ENCODE results near the gene ARGLU1.

The ARGLU1 gene

DNA sequence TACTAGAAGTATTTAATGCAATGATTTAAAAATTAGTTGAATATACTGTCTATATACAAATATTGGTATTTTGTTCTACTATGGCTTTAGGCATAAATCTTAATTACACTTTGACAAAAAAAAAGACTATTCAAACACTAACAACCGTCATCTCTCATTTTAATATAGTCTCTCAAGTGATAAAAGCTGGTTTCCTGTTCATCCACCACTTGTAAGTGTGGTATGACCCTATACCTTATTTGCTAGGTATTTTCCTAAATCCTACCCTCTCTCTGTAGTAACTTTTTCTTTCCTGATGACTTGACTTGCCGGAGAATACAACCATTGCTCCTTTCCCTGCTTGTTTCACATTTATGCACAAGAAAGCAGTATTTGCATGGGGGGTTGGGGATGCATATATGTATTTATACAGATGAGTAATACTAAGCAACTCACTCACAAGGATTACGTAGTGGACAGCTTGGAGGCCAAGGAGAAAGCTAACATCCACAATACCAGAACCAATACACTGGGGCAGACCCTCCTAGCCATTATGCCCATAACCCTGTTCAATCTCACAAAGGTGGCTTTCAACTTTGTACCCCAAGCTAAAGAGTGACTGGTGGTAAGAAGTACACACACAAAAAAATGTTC lies 19.8 kb downstream of the ARGLU1 start:
- no peak for DNase-seq (ENCODE audit: low read depth in 3 of 3, low spot score in 1 of 3)

DNA sequence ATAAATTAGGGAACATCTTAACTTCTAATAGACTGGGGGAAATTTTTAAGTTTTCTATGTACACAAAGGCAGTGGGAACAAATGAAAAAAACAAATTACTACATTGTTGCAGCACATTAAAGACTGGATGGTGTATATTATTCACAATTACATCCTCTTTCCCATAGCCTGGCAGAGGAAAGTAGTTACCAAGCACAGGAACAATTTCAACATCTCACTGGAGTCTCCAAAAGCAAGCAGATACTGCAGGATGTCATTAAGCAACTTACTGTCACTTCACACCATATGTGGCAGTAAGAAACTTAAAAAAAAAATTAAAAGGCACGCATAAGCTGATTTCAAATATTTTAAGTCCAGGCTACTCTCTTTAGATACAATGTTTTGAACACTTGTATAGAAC lies 26.1 kb downstream of the ARGLU1 start:
- no peak for DNase-seq (ENCODE audit: low read depth in 3 of 3, low spot score in 1 of 3)

DNA sequence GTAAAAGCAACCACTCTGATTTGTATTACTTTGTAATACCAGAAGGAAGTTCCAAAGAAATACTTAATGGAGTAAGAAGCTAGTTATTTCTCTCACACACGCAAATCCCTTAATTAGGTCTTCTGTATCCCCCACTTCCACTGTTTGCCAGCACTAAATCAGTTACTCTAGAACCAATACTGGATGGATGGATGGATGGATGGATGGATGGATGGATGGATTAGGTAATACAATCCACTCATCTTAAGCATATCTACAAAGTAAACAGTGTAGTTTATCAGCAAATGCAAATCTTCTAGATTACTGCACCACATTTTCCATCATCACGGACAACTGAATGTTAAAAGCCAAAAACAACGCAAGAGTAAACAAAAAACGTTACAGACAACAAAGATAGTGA lies 27.3 kb downstream of the ARGLU1 start:
- no peak for DNase-seq (ENCODE audit: low read depth in 3 of 3, low spot score in 1 of 3)

DNA sequence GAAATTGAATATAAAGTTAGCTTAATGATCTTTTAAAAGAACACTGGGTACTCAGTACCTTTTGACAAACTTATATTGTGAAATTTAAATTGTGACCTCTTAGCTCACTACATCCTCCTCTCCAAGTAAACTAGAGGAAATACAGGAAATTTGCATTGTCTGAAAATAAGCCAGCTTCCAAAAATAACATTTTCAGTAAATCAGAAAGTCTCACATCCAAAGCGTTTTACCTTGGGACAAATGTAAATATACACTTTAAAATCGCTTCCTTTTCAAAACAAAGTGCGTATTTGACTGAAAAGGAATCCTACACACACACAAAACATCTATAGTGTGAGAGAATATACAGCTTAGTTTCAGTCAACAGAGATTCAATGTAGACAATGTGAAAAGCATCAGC lies 30.4 kb downstream of the ARGLU1 start:
- DNase-seq (ENCODE audit: low read depth in 3 of 3, low spot score in 1 of 3), result no peak

DNA sequence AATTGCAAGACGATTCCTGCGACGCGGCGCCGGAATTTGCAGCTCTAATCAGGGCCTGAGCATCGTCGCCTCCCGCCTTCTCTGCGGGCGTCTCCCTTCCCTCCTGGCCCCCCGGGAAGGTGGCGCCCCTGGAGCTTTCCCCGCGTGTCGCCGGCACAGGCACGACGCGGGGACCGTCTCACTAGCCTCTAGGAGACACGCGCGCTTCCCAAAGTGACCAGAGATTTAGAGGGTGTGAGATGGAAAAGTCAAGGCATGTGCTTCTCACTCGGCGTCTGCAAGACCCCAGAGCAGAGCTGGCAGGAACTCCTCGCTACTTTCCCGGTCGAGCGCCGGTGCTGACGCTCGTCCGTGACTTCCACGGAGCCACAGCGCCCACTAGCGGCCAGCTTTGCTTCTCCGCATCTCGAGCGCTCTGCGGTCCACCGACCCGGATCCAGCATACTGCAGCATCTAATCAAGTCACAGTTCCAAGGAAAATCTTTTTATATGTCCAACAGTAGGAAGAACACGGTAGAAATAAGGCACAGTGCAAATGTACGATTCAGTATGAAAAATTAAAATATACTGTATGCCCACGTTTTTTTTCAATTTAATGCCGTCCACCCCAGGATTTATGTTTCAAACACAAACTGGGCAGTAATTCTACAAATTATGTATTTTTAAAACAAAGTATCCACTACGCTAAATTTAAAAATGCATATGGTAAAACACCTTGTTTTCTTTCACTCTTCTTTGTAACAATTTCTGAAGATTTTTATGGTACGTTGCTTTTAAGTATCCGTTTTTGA lies 31.5 kb downstream of the ARGLU1 start:
- peak; percentile 58 to 91 (median 74) for DNase-seq (ENCODE audit: low read depth in 3 of 3, low spot score in 1 of 3)

DNA sequence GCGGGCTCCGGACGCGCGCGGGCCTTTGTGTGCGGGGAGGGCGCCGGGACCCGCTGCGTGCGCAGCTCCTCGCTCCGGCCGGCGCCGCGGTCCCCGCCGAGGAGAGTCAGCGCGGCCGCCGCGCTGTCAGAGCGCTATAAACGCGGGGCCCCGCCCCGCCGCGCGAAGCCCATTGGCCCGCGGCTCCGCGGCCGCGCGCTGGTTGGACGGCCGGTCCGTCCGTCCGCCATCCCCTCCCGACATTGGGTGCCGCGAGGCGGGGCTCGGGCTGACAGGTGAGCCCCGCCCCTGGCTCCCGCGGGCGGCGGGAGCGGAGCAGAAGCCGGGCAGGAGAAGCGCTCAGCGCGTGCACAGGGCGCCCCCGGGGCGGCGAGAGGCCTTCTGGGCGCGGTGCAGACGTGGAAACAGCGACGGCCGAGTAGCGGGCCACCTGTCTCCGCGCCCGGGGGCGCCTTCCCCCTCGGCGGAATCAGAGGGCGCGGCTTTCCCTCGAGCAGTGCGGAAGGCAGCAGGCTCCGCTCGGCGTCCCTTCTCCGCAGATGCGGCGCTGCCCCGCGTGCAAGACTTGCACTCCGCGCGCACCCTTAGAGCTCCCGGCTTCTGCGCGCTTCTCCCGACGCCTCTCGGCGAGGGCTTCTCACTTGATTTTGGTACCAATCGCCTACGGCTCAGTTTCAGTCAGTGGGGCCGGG lies 32.2 kb downstream of the ARGLU1 start, which contains the start of gene EFNB2:
Gene EFNB2, minus strand, starts transcription at position 111 of the 692 bp plus-strand sequence. CDS start 698 bp downstream, outside the sequence.
- peak; percentile 58 to 79 (median 78) for DNase-seq (ENCODE audit: low read depth in 3 of 3, low spot score in 1 of 3)

DNA sequence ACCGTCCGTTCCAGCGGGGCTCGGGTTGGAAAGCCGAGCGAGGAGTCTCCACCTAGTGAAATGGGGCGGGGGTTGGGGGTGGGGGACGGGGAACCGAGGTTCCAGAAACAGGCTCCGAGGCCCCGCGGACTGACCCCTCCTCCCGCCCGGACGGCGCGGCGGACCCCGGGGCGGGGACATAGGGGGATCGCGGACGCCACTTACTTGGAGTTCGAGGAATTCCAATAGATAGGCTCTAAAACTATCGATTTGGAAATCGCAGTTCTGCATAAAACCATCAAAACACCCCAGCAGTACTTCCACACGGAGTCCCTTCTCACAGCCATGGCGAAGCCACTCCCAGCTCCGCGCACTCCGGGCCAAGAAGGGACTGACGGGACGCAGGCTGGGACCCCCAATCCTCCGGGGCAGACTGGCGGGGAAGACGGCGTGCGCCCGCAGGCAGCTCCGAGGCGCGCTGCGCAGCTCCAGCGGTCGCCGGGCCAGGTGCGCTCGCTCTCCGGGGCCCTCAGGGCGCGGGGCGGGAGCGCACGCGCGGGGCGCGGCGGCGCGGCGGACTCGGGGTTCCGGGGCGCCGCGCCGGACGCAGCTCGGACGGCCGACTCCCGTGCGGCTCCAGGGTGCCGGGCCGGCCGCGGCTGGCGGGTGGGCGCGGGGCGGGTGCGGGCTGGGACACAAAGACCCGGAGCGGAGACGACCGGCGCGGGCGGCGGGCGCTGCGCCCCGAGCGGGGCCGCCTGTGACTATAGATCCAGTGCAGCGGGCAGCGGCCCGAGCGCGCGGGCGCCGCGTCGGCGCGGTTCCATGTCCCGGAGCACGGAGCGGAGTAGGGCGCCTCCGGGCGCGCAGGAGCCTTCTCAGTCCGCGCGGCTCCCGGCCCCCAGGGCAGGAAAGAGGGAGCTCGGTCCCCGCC lies 33.0 kb downstream of the ARGLU1 start:
- peak in 1 of 3 donors; percentile 4 for DNase-seq (ENCODE audit: low read depth in 3 of 3, low spot score in 1 of 3)

DNA sequence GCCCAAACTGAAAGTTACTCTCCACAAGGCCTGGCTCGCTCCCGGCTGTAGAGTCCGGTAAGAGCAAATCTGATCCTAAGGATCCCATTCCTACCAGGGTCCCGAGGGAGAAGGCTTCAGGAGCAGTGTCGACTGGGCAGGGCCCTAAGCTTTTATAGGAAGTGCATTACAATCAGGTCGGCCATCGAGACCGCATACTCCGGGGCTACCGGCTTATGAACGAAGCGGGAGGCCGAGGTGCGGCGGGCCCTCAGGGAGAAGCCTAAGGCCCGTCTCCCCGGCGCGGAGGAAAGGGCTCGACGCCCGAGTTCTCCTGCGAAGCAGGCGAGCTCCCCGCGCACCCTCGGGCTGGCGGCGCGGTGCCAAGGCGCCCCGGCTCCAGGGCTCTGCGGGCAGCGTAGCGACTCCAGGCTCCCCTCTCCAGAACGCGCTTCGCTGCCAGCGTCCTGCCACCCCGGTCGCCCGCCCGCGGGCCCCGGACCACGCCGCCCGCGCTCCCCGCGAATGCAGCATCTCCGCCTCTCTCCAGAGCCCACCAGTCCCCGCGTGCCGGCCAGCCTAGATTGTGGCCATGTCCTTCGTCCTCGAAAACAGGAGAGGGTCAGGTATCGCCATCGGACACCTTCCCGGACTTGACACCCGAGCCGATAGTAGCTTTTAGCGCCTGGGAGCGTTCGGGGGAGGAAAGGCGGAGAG lies 33.8 kb downstream of the ARGLU1 start:
- peak in 1 of 3 donors; percentile 1 for DNase-seq (ENCODE audit: low read depth in 3 of 3, low spot score in 1 of 3)

DNA sequence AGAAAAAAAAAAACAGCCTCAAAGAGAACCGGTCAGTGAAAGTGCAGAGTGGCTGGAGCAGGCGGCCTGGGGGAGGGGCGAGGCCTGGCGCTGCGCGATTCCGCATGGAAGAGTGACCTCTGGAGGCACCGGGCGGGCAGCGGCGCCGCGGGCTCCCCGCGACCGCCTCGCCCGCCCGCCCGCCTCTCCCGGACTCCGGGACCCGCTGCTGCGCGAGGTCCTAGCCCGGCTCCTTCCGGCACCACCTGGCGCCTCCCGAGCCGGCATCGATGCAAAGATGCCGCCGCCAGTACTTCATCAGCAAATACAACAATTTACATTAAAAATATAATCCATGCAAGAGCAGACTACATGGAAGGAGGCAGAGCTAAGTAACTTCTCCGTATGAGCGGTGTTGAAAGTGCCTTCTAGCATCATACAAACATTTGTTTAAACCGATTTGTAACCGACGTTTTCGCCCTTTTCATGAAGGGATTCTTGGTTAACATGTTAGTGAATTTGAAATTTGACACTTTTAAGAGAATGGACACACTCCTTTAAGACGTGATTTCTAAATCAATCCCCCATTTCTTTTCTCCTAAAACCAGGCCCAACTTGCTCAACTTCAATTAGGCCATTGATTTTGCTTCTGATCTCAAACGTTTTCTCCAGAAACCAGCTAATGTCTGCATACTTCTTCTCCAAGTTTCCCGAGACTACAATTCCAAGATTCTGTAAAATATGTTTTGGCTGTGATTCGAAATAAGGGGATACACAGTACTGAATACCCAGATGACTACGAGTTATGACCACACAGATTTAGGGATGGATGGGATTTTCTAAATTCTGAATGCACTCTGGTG lies 34.6 kb downstream of the ARGLU1 start:
- DNase-seq (ENCODE audit: low read depth in 3 of 3, low spot score in 1 of 3), result no peak

DNA sequence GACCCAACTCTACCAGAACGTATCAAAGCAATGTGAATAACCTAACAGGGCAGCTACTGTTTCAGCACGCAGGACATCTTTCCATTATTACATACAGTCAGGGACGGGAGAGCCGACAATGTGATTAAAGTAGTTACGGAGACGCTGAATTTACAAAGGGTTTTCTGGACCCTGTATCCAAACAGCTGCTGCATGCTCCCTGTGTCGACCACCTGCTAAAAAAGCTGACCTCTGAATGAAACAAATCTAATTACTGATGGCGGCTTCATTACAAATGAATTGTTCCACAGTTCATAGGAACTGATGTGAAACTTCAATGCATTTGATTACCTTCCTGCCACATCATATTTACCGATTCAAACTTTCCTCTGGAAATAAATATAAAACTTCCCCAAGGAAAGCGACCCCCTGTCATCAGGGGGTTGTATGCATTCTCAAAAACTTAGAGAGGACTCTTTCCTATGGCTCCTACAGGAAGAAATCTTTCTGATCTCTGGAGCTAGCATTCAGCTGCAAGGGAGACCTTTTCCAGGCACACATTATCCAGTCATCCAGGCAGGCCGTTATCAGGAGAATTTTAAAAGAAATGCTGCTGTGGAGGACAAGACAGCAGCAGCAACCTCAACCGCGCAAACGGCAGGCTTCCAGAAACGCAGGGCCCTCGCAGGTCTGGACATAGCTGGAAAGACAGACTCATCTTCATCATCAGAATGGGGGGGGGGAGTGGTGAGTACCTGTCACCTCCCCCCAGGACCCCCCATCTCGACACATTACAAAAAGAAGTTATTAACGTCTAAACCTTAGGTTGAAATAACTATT lies 35.6 kb downstream of the ARGLU1 start:
- no peak for DNase-seq (ENCODE audit: low read depth in 3 of 3, low spot score in 1 of 3)

DNA sequence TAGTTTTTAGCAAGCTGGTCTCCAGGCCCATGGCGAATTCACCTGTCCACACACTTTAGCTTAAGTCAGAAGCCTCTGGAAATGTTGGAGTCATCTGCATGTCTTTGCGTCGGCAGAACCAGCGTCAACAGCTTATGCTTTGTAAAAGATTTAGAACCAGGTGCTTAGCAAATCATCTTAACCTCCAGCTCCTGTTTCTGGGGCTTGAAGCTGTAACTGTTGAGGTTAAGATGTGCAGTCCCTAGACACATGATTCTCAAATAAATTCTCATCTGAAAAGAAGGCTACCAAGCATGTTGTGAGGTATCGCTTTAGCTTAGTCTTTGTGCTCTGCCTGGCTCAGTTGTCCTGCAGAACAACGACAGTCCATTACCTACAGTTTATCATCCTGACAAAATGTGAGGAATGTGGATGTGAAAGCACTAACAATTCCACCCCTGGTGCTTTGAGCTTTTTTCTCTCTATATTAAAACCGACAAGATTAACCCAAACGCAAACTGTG lies 36.9 kb downstream of the ARGLU1 start:
- DNase-seq (ENCODE audit: low read depth in 3 of 3, low spot score in 1 of 3), result no peak

DNA sequence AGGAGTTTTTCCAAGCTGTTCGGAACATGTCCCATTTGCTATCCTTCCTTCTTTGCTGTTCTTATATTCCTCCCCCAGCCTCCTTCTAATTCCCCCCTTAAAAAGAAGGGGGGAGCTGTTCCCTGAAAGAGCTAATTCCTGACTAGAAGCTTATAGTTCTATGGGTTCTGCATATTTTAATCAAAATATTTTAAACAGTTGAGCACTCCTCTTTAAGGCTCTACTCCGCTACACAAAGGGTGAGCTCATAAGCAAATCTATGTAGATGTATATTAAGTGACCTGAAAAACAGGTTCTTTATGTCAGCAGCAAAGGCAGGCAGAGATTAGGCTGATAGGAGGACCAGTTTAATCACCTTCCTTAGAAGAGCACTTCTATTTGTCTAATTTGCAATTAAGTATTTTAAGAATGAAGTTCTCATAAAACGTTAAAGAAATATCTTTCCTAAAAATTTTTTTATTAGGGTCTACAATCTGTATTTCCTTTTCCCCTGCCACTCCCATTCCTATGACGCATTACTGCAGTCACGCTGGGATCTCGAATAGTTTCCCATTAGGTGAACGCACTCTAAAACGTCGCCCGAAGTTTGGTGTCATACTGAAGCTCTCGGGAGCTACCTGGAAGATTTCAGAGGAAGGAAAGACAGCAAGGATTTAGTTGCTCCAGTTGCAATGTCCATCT lies 37.6 kb downstream of the ARGLU1 start:
- DNase-seq (ENCODE audit: low read depth in 3 of 3, low spot score in 1 of 3), result no peak

DNA sequence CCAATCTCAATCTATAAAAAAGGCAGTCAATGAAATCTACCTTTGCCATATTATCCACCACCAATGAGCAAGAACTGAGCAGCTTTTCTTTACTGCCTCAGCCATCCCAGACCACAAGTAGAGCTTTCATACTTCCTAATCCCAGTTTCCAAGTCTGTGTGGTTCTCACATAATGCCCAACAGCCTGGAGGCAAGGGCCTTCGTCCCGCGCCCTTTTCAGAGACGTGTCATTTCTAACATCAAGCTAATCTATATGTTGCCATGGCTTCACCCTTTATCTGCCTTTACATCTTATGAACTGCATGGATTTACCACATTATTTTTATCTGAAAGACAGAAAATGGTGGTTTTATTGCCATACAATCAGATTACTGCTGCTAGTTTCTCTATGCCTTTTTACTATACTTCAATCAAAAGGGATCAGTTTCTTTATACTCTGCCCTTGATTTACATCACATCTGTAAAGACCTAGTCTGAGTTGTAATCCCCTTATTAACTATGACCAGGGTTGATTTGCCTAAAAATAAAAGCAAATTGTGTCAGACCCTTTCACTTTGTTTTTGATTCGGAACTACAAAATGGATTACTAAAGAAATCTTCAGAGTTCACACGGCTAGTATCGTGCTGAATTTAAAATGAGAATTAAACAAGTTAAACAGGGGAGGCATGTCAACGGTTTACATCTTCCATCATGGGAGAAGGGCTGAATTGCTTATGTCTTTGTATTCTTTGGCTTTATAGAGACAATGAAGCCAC lies 38.3 kb downstream of the ARGLU1 start:
- no peak for DNase-seq (ENCODE audit: low read depth in 3 of 3, low spot score in 1 of 3)

DNA sequence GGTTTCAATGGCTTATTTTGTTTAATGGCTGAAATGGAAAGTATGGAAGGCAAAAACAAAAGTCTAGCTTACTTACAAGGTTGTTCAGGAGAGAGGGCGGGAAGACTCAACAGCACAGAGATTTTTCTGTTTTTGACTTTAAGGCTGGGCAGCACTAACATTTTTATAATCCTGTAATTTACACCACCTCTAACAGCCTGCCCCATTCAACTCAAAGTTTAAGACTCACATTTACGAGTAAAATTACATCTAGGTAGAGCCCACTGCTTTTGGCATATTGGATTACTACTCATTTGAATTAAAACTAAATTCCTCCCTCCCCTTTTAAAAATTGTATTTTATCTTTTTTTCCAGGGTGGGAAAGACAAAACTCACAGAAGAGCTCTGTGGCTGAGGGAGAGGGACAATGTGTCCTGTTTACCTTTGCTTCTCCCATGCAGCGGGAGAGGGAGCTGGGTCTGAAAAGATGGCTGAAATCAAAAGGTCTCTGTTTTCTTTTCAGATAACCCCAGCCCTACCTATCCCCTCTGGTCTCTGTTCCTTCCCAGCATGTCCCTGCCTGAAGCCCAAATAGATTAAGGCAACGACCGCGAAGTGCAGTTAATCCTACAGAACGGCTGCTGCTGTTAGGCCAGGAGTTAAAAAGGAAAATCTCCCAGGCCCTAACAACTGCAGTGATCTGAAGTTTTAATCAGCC lies 39.1 kb downstream of the ARGLU1 start:
- no peak for DNase-seq (ENCODE audit: low read depth in 3 of 3, low spot score in 1 of 3)

DNA sequence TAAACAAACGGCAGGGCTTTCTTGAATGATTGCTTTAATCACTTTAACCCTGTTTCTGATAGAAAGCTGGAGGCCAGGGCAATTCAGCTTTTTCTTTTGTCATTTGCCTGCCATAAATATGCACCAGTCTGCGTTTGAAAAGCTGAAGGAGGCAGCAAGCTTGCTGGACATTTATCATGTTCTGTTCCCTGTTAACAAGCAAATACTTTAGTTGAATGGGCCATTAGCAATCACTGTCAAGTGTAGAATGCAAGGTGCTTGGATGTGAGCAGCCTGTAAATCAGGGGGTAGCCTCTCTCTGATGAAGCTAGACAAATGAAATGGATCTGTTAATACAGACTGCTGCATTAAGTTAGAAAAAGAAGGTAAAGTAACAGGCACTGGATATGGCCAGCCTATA lies 40.1 kb downstream of the ARGLU1 start:
- no peak for DNase-seq (ENCODE audit: low read depth in 3 of 3, low spot score in 1 of 3)

DNA sequence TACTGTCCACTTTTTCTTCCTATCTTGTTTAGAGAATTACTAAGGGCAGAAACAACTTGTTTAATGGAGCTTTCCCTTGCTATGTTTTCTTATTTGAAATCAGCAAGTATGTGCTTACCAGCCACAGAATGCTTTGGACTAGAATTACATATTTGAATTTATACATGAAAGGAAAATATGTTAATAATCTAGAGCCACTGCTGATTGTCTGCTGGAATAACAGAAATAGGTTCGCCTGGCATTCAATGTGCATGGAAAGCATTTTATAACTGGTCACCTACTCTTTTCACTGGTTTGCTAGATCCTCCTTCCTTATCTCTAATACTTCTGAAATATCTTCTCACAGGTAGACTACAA lies 40.5 kb downstream of the ARGLU1 start:
- DNase-seq (ENCODE audit: low read depth in 3 of 3, low spot score in 1 of 3), result no peak

Data from stimulated activated CD4-positive, alpha-beta T cell treated with anti-CD3 and anti-CD28 coated beads, TNF-alpha, amount 100 ng/mL, for 1 hour (primary cell).